ENCODE measurements around the gene SH3GL1.

DNA sequence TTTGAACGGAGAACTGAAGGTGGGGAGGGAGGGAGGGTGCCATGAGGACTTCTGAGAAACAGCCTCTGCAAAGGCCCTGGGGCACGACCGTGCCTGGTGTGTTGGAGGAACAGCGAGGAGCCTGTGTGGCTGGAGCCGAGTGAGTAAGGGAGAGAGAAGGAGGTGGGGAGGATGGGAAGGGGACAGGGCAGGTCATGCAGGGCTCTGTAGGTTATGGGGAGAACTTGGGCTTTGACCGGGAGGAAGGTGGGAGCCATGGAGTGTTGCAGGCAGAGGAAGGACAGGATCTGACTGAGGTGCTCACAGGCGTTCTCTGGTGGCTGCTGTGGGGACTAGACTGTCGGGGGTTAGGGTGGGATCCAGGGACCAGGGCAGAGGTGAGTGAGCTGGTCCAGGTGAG, 50.2 kb downstream of the SH3GL1 start:
- TF ChIP-seq, protein P1, sequence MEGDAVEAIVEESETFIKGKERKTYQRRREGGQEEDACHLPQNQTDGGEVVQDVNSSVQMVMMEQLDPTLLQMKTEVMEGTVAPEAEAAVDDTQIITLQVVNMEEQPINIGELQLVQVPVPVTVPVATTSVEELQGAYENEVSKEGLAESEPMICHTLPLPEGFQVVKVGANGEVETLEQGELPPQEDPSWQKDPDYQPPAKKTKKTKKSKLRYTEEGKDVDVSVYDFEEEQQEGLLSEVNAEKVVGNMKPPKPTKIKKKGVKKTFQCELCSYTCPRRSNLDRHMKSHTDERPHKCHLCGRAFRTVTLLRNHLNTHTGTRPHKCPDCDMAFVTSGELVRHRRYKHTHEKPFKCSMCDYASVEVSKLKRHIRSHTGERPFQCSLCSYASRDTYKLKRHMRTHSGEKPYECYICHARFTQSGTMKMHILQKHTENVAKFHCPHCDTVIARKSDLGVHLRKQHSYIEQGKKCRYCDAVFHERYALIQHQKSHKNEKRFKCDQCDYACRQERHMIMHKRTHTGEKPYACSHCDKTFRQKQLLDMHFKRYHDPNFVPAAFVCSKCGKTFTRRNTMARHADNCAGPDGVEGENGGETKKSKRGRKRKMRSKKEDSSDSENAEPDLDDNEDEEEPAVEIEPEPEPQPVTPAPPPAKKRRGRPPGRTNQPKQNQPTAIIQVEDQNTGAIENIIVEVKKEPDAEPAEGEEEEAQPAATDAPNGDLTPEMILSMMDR (IDR thresholded peaks at IDR 0.05), result no peak
- TF ChIP-seq POLR2A (IDR thresholded peaks at IDR 0.05), result no peak

All from uterus (tissue), 2 donors.